ENCODE results near the gene CDON. TPM values are rescaled to one million over a fixed set of nuclear protein-coding genes. Genes with fewer than 3 reads are reported as not detected.

CDON gene, protein sequence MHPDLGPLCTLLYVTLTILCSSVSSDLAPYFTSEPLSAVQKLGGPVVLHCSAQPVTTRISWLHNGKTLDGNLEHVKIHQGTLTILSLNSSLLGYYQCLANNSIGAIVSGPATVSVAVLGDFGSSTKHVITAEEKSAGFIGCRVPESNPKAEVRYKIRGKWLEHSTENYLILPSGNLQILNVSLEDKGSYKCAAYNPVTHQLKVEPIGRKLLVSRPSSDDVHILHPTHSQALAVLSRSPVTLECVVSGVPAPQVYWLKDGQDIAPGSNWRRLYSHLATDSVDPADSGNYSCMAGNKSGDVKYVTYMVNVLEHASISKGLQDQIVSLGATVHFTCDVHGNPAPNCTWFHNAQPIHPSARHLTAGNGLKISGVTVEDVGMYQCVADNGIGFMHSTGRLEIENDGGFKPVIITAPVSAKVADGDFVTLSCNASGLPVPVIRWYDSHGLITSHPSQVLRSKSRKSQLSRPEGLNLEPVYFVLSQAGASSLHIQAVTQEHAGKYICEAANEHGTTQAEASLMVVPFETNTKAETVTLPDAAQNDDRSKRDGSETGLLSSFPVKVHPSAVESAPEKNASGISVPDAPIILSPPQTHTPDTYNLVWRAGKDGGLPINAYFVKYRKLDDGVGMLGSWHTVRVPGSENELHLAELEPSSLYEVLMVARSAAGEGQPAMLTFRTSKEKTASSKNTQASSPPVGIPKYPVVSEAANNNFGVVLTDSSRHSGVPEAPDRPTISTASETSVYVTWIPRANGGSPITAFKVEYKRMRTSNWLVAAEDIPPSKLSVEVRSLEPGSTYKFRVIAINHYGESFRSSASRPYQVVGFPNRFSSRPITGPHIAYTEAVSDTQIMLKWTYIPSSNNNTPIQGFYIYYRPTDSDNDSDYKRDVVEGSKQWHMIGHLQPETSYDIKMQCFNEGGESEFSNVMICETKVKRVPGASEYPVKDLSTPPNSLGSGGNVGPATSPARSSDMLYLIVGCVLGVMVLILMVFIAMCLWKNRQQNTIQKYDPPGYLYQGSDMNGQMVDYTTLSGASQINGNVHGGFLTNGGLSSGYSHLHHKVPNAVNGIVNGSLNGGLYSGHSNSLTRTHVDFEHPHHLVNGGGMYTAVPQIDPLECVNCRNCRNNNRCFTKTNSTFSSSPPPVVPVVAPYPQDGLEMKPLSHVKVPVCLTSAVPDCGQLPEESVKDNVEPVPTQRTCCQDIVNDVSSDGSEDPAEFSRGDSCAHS (N-terminal part only)
- total RNA-seq (2022; extraction: Qiagen RNA extraction), result 1.6 to 2.6 TPM (median 1.9 TPM) in 5 replicates

DNA sequence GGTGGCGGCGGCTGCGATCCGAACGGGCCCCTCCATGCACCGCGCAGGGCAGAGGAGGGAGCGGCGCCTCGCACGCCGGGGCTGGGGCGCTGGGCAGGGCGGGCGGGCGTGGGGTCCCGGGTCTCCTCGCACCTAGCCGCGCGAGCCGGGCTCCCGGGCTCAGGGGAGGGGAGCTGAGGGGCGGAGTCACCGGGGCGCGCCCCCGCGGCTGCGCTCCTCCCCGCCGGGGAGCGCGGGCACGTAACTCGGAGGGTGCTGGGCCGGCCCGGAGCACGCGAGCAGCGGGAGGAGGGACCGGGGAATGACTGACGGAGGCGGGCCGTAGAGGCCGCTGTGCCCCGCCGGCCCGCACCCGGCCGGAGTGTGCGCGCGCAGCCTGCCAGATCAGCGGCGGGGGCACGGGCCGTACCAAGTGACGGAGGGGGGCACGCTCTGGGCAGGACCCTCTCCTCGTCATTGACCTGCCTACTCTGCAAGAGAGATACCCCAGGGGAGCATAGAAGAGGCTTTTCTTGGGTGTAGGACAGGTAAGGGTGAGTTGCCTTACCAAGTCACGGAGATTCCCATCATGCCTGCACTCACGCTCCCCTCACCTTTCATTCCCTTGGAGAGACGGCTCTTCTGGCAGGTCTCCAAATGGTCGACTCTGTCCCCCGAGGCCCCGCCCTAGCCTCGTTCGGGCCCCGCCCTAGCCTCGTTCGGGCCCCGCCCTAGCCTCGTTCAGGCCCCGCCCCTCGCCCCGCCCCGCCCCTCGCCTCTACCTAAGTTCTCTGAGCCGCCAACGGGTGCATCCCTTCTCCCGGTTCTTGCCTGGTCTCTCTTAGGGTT is at the start of gene CDON:
TSS of gene CDON (minus strand) at position 188 of the 828 bp plus-strand sequence. CDS start 39,390 bp downstream, outside the sequence.

DNA sequence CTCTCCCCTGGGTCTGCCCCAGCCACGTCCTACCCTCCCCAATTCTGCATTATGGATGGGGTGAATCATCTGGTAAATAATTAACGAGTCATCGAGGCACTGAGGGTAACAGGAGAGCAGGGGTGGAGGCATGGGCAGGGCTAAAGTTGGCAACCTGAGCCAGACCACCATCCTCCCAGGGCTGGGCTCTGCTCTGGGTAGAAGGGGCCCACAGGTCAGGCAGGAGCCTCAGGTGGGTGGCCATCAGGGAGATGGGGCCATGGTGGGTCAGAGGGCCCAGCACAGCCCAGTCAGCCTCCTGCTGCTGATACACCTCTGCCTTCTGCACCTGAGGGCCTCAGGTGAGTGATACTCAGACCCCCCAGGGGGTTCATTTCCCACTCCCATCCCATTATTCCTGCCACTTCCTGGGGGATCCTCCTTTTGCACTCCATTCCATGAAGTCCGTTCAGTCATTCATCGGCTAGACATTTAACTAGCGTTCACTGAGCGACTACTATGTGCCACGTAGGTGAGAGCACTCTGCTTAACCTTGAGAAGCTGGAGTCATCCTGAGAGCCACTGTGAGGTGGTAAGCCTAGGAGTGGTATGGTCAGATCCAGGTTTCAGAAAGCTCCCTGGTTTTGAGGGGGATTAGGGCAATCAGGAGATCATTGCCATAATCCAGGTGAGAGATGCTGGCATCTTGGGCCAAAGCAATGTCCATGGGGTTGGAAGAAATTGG is 116.7 kb downstream of the CDON start, which contains the start of gene VSIG10L2:
TSS of gene VSIG10L2 (plus strand) at position 248 of the 724 bp plus-strand sequence. CDS start at position 260, 12 bp downstream.

Other genes with a start within 250 kb of the CDON start
- not detected in 5 replicates for gene PATE4, start 229.6 kb downstream of the CDON start, total RNA-seq (2022; extraction: Qiagen RNA extraction)
- gene HYLS1, start 175.2 kb downstream of the CDON start, total RNA-seq (2022; extraction: Qiagen RNA extraction), result 10.9 to 12.1 TPM (median 11.9 TPM) in 5 replicates
- gene PUS3, start 159.7 kb downstream of the CDON start, total RNA-seq (2022; extraction: Qiagen RNA extraction), result 6.5 to 10.6 TPM (median 7.8 TPM) in 5 replicates
- 0.14 TPM in 1 of 5 replicates, not detected in the others for gene DDX25, start 158.4 kb downstream of the CDON start, total RNA-seq (2022; extraction: Qiagen RNA extraction)
- gene VSIG10L2, start 116.8 kb downstream of the CDON start, total RNA-seq (2022; extraction: Qiagen RNA extraction), result not detected in 5 replicates
- 15.9 to 17.4 TPM (median 16.5 TPM) in 5 replicates for gene RPUSD4, start 148.8 kb upstream of the CDON start, total RNA-seq (2022; extraction: Qiagen RNA extraction)
- 13.9 to 17.3 TPM (median 14.8 TPM) in 5 replicates for gene FAM118B, start 148.9 kb upstream of the CDON start, total RNA-seq (2022; extraction: Qiagen RNA extraction)
- gene SRPRA, start 206.0 kb upstream of the CDON start, total RNA-seq (2022; extraction: Qiagen RNA extraction), result 57.1 to 61.3 TPM (median 58.8 TPM) in 5 replicates
- 20.7 to 24.9 TPM (median 22.8 TPM) in 5 replicates for gene FOXRED1, start 206.3 kb upstream of the CDON start, total RNA-seq (2022; extraction: Qiagen RNA extraction)
- 5.3 to 6.9 TPM (median 6.3 TPM) in 5 replicates for gene TIRAP, start 220.2 kb upstream of the CDON start, total RNA-seq (2022; extraction: Qiagen RNA extraction)
- gene DCPS, start 241.2 kb upstream of the CDON start, total RNA-seq (2022; extraction: Qiagen RNA extraction), result 17.1 to 19.9 TPM (median 18.3 TPM) in 5 replicates